Measurements from ENCODE around the gene VAMP1. TPM values are rescaled to one million over a fixed set of nuclear protein-coding genes. Genes with fewer than 3 reads are reported as not detected.

VAMP1 gene
- total and polyA plus RNA-seq, 2 of the 13 experiments (the other 11 are each of a cell fraction or from before 2014, with no cell fraction given) = 2.5 to 7.4 TPM

GRCh38 chr12:6470375-6471163 is at the start of gene VAMP1 (continued):
- TF ChIP-seq, protein P1, sequence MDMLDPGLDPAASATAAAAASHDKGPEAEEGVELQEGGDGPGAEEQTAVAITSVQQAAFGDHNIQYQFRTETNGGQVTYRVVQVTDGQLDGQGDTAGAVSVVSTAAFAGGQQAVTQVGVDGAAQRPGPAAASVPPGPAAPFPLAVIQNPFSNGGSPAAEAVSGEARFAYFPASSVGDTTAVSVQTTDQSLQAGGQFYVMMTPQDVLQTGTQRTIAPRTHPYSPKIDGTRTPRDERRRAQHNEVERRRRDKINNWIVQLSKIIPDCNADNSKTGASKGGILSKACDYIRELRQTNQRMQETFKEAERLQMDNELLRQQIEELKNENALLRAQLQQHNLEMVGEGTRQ (IDR thresholded peaks at IDR 0.05; ENCODE audit: low read depth, low read length) = no peak
- TF ChIP-seq, protein P1 (CRISPR knock-in tag; IDR thresholded peaks at IDR 0.05; ENCODE audit: borderline replicate concordance) = no peak; the same call in 1 of the 2 replicates
- TF ChIP-seq JUNB (CRISPR knock-in tag; IDR thresholded peaks at IDR 0.05; ENCODE audit: borderline replicate concordance) (no peak; the same call in 1 of the 2 replicates), ZNF101 (CRISPR knock-in tag; IDR thresholded peaks at IDR 0.05; ENCODE audit: borderline replicate concordance, low read depth) (no peak), SRSF1 (optimal IDR thresholded peaks at IDR 0.05; ENCODE audit: low read depth, low read length) (no peak), MED8 (CRISPR knock-in tag; IDR thresholded peaks at IDR 0.05; ENCODE audit: insufficient replicate concordance) (peak; percentile 75), AHDC1 (CRISPR knock-in tag; IDR thresholded peaks at IDR 0.05; ENCODE audit: borderline replicate concordance) (peak; percentile 63), ZNF644 (CRISPR knock-in tag; IDR thresholded peaks at IDR 0.05; ENCODE audit: low read depth) (no peak), BORCS8-MEF2B (CRISPR knock-in tag; IDR thresholded peaks at IDR 0.05) (peak; percentile 62; the same call in 1 of the 2 replicates), AHR (CRISPR knock-in tag; IDR thresholded peaks at IDR 0.05) (peak; percentile 81; the same call in 1 of the 2 replicates), SRSF9 (IDR thresholded peaks at IDR 0.05; ENCODE audit: borderline replicate concordance, insufficient read depth, low read depth, low read length, poor library complexity, severe bottlenecking) (no peak), ZNF768 (CRISPR knock-in tag; IDR thresholded peaks at IDR 0.05) (peak; percentile 71; the same call in 1 of the 2 replicates), GATA4 (IDR thresholded peaks at IDR 0.05; ENCODE audit: borderline replicate concordance, low read depth) (peak; percentile 90), ZNF33B (CRISPR knock-in tag; IDR thresholded peaks at IDR 0.05) (no peak), ZNF136 (CRISPR knock-in tag; IDR thresholded peaks at IDR 0.05; ENCODE audit: low read depth) (0 out of 2 replicates have a peak, but pooled peaks have one; percentile 32), SALL2 (CRISPR knock-in tag; IDR thresholded peaks at IDR 0.05) (peak; percentile 68; the same call in 1 of the 2 replicates), SP5 (CRISPR knock-in tag; IDR thresholded peaks at IDR 0.05; ENCODE audit: borderline replicate concordance, low read depth) (peak; percentile 27; the same call in 1 of the 2 replicates)
- TF ChIP-seq, protein P2, sequence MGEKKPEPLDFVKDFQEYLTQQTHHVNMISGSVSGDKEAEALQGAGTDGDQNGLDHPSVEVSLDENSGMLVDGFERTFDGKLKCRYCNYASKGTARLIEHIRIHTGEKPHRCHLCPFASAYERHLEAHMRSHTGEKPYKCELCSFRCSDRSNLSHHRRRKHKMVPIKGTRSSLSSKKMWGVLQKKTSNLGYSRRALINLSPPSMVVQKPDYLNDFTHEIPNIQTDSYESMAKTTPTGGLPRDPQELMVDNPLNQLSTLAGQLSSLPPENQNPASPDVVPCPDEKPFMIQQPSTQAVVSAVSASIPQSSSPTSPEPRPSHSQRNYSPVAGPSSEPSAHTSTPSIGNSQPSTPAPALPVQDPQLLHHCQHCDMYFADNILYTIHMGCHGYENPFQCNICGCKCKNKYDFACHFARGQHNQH (CRISPR knock-in tag; IDR thresholded peaks at IDR 0.05) = peak; percentile 86
